COLO829 (cell line): Measurements from ENCODE around the gene PDK3.

Source experiments
- DNase-seq: peaks from one replicate; pipeline ENCODE4 v3.0.0; 2012; ENCODE audit warnings: low spot score

The PDK3 gene

DNA sequence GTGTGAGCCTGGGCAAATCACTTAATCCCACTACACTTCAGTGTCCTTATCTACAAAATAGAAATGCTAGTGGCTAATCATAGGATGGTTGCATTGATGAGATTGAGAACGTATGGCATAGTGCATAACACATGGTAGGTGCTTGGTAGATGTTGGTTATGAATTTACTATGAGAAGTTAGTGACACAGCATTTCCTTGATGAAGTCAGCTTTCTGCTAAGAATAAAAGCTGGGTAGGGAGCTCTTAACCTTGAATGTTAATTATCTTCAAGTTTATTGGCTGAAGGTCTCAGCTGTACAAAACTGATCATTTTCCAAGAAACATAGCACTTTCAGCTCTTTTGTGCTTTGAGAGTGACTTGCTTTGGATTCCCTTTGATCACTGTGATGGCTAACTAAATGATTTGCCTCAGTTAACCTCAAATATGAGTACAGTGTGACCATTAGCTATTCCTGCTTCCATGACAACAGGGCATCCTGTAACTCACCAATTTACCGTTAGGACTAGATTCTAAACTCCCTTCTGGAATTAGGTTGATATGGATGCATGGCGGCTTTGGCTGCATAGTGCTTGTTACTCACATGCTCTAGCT, 17.8 kb downstream of the PDK3 start:
- DNase-seq, result no peak

DNA sequence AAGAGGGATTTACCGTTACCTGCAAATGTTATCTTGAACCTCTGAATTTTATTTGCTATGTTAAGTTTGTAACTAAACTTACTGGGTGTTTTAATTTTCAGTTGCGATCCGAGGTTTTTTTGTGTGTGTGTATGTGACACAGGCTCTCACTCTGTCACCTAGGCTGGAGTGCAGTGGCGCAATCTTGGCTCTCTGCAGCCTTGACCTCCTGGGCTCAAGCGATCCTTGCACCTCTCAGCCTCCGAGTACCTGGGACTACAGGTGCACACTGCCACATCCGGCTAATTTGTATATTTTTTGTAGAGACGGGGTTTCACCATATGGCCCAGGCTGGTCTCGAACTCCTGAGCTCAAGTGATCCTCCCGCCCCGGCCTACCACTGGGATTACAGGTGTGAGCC, 18.5 kb downstream of the PDK3 start:
- no peak for DNase-seq

DNA sequence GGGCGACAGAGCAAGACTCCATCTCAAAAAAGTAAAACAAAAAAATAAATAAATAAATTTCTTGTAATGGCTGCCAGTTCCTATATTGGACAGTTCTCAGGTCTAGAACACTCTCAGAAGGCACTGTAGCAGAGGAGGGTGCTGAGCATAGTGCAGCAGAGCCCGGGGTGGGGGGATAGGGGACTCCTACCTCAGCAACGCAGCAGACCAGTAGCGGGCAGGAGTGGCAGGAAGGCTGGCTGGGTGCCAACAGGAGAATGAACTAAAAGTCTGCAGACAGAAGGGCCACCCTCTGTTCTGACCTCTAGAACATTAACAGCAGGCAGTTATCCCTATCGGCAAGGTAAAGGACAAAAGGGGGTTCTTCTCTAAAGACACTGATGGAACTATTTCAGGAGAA, 20.2 kb downstream of the PDK3 start:
- DNase-seq, result no peak

DNA sequence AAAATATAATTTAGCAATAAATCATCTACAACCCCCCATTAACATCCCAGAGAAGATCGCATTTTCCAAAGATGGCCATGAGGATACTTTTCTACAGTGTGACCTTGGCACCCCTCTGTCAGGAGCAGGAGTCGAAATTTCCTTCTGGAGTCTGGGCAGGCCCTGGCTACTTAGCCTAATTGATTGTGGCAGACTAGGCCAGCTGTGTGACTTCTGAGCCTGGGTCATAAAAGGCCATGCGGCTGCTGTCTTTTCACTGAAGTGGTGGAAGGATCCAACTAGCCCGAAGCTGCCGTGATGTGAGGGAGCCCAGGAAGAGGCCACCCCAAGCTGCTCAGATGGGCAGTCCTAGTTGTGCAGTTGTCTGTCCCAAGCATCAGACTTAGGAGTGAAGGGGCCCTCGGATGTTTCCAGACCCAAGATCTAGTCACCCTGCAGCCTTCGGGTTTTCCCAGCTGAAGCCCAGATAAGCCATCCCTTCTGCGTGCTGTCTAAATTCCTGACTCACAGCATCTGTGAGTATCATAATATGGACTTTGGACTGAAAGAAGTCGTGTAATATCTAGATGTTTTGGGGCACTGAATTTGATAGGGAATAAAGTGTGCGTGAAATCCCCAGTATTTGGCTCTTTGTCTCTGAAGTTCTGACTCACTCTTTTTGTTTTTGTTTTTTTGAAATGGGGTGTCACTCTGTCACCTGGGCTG, 21.0 kb downstream of the PDK3 start:
- DNase-seq, result no peak

DNA sequence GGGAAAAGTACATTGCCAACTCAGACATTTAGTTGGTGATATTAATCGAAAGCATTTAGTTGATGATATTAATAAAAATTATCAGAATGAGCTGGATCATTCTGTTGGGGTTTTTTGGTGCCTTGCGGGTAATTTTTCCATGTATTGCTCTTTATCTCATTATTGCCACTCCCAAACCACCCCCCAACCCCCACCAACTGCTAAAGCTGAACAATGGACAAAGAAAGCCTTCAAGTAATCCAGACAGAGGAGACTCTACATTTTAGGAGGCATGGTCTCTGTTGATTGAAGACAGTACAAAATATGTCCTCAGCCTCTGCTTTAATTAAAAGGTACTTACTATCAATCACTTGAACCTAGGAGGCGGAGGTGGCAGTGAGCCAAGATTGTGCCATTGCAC, 22.5 kb downstream of the PDK3 start:
- DNase-seq, result peak; percentile 82

DNA sequence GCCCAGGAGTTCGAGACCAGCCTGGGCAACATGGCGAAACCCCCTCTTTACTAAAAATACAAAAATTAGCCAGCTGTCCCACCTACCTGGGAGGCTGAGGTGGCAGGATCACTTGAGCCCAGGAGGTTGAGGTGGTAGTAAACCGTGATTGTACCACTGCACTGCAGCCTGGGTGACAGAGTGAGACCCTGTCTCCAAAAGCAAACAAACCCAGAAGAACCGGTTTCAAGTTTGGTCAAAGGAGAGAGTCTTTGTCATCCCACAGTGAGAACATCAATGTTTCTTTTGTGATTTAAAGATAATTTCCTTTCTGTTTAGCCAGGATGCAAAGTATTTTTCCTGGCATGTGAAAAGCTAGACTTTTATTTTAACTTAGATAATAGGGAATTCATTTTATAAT, 26.7 kb downstream of the PDK3 start:
- no peak for DNase-seq

DNA sequence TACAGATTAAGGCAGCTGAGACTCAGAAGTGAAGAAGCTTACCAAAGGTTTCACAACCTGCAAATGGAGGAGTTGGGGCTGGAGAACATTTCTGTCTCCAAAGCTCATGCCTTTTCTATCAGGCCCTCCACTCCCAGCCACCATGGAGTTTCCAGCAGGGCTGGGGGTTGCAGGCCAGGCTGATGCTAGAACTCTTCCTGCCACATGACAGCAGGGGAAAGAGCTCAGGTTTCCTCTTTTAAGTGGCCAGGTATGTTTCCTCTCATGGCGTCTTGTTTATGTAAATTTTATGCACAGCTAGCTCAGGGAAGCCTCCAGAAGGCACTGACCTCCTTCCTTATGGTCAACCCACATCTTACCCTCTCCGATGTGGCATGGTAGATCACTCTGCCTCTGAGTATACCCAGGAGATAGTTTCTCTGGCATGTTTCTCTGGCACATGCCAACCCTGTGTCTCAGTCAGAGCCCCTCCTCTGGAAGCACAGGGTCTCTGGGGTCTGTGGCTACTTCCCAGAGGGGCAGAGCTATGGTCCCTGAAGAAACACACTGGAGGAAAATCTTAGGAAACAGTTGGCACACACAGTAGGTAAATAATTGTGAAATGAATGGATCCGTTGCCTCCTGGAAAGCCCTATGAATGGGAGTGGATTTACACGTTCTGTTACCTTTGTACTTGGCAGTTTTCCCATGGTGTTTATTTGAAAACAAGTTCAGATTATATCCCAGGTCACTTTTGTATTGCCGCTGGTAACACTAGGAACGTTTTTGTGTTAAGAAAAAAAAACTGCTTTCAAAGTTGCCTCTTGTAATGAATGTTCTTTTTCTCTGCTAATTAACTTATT, 28.9 kb downstream of the PDK3 start:
- no peak for DNase-seq

DNA sequence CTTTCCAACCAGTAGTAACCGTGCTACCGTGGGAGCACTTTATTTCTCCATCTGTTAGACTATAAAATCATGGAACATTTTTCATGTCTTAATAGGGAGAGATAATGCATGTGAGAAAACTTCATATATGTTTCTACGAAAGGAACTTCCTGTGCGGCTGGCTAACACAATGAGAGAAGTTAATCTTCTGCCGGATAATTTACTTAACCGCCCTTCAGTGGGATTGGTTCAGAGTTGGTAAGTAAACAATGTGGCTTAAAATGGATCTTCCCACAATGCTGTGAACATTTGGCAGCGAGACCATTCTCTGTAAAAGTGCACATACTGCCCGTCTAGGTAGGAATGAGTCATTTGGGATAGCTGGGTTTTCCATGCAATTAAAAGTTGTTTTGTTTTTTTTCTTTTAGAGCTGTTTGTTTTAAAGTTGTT, 29.6 kb downstream of the PDK3 start:
- DNase-seq, result peak; percentile 67

DNA sequence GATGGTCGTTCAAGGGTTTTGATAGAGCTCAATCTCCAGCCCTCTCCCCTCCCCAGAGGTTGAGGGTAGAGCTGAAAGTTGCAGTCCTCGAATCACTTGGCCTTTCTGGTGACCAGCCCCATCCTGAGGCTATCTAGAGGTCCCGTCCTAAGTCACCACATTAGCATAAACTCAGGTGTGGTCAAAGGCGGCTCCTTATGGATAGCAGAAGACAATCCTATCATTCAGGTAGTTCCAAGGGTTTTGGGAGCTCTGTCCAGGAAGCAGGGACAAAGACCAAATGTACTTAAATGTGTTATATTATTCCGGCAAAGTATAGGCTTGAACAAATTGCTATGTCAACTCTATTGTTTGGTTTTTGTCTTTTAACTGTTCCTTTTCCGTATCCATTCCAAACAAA, 30.6 kb downstream of the PDK3 start:
- no peak for DNase-seq

DNA sequence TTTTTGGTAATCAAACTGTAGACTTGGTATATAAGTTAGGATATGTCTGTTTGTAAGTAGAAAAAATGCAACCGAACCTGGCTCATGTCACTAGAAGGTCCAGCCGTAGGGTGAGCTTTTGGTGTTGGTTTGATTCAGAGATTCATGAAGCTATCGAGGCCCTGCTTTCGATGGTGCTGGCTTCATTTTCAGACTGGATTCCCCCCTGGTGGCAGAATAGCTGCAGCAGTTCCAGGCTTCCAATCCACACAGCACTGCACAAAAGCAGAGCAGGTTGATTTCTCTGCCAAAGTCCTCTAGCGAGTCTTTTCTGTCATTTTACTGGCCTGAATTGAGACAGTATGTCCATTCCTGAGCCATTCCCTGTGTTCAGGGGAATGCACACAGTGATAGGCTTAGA, 33.1 kb downstream of the PDK3 start:
- DNase-seq, result no peak

DNA sequence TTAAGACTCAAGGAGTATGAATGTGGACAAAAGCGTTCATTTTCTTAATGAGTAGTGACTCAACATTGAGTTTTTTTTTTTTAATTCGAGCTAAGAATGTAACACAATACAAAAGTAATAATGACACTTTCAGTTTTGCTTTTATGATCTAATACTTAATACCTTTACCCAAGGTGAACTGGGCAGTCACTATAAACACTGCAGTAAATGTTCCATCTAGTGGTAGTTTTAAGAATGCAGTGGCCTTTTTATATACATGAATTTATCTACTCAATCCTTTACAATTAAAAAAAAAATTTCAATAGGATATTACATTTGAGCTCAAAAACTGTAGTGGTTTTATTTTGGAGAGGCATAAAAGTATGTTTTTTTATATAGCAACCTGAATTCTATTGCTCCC, 33.9 kb downstream of the PDK3 start:
- DNase-seq, result no peak

DNA sequence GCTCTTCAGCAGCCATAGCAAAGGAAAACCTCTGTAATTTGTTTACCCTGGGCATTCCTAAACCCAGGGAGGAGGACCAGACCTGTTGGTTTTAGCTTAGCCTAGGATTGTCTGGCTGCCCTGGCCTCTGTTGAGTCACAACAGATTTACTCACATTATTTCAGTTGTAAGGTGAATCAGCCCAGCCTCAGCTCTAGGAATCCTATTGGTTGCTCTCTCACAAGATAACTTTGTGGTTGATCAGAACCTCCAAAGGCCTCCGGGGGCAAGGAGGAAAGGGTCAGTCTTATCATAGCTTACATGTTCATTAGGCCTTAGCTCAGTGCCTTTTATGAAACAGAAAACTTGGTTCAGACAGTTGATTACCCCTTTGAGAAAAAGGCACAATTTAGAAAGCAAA, 41.0 kb downstream of the PDK3 start:
- DNase-seq, result no peak

DNA sequence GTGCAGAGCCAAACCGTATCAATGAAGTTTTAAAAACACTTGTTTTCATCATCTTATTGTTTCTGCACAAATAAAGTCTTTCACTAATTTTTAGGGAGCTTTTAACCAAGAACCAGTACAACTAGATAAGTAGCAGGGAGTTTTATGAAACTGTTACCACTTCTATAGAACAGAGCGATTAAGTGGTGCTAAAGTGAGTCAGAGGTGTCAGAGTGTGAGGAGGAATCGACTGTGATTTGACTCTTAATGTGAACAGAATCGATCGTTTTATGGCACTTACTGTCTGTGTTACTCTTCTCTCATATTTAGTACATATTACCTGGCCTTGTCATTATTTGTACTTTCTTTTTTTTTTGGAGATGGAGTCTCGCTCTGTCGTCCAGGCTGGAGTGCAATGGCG, 43.3 kb downstream of the PDK3 start:
- no peak for DNase-seq

DNA sequence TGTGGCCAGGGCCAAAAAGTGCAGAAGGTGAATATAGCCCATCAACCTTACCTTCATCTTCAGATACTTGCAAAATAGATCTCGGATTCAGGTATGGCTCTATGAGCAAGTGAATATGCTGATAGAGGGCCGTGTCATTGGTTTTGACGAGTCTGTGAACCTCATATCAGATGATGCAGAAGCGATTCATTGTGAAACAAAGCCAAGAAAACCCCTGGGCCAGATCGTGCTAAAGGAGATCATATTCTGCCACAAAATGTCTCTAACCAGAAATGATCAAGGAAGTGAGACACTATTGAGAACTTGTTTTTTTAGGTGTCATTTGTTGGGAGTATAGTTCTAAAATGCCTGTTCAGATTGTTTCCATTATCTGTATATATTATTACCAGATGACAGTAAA, 48.3 kb downstream of the PDK3 start:
- DNase-seq, result no peak

DNA sequence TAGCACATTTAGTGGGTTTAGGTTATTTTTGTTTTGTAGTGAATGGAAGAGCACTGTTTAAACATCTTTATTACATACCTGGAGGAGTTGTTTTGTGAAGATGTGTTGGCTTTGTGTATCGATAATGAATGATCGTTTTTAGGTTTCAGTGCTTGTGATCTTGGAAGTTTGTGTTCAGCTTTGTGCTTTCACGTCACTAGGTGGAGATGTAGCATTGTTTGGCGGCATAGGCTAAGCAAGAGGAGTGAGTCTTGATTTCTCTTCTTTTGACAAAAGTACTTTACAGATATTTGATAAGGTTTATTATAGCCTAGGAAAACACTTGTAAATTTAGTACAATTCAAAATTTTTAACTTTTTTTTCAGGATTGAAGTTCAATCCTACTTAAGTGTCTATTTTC, 50.4 kb downstream of the PDK3 start:
- DNase-seq, result no peak

DNA sequence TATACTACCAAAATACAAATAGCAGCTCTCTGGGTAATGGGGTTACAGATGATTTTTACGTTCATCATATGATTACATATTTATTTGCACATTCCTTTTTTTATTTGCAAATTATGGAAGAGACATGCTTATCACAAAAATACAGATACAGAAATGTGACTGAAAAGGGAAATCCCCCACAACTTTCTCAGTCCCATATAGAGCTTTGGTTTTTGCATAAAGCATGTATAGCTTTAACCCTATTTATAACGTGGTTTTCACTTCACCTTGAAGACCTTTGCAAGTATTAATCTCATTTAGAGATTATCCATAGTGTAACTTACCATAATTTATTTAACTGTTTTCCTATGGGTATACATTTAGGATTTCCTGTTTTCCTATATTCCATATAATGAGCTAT, 55.4 kb downstream of the PDK3 start:
- DNase-seq, result no peak

DNA sequence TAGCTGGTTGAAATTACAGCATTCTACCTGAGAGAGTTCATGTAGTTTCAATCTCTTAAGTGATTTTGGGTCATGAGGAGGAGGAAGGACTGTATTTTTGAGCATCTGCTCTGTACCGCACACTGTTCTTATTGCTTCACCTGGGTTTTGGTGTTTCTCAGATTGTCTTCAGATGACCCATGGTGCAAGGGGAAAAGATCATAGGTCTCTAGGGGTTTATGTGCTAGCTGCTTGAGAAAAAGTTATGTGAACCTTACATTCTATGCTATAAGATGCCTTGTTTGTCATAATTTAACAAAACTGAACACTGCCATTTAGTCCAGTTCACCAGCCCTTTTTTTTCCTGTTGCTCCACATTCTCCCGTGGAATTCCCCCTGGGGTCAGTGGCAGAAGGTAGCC, 60.4 kb downstream of the PDK3 start:
- DNase-seq, result no peak

DNA sequence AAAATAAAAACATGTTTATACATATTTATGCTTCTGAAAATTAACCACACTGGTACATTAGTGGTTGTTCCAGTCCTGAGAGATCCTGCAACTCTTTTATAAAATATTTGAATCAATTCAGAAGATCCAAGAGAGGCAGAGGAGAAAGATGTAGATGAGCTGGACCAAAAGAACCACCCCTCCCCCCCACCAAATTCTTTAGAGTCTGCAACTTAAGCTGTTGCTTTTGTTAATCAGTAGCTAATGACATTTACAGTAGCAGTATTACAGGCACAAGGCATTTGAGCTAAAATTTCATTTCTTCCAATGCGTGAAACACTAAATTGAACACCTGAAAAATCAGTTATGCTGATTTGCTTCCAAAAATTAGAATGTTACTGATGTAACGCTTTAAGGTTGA, 61.5 kb downstream of the PDK3 start:
- DNase-seq, result no peak

DNA sequence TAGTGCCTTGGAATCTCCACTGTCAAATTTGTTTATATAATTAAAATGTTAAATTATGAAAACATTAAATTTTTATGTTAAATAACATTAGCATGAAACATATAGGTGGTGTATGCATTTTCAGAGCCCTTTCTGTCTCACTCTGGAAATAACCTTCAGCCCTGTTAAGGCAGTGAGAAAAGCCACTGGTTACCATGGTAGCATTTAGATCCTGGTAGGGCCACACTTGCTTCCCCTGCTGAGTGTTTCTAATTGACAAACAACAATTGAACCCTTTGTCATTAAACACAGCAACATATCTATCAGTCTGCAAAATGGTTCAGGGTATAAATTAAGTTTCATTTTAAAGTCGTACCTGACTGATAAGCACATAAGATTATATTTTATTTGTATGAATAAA, 63.5 kb downstream of the PDK3 start:
- DNase-seq, result peak; percentile 10

DNA sequence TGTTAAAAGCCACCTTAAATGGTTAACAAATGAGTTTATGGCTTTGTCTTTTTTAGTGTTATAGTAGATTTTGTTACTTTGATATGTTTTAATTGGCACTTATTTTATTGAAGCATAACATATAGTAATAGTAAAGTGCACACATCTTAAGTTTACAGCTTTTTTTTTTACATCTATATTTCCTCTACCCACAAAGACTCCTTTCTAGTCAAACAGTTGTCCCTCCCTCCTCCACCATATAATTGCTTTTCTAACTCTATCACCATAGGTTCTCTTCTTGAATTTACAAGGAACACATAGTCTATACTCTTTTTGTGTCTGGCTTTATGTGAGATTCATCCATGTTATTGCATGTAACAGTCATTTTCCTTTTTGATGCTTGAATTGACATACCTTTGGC, 71.5 kb downstream of the PDK3 start:
- no peak for DNase-seq

DNA sequence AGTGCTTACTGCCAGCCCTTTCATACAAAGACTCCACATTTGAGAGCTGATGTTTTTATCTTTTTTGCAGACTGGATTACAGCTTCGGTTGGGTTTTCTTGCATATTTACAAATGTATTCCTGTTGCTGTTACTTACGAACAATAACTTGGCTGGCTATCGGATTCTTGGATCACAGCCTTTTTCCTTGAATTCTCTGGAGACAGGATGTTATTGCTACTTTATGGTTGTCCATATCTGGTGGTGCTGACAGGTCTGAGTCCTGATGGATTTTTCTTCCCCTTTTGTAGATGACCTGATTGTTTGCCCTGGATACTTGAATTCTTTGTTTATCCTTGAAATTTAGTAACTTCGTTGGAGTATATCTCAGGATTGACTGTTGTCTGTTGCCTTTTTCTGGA, 77.7 kb downstream of the PDK3 start:
- DNase-seq, result no peak

DNA sequence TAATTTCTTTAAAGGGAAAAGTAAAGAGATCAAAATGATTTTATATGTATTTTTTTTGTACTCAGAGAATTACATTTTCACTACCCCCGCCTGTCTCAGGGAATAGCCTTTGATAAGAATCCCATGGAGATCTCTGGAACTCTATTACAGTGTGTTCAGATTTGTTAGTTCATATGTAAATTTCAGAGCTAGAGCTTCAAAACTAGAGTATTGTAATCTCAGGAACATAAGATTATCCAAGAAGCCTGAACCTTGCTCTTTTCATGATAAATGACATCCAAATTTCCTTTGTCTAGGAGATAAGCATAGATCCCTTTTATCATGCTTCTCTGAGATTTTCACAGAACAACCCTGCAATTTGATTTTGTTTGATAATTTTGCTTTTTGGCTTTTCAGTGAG, 82.9 kb downstream of the PDK3 start:
- DNase-seq, result no peak

DNA sequence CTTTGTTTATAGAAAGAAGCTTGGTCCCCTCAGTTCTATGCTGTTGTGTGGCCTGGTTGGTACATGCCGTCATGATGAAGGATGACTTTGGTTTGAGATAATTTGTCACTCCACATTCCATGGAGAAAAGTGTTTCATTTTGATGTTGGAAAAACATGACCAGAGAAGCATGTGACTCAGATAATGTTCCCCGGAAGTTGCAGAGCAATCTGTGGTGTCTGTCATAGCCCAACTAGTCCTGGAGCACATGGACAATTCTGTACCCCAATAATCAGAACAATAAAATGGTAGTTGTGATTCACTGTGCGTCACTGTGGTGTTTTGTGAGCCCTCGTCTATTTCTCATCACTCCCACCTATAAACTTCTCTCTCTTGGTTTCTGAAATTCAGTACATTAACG, 85.1 kb downstream of the PDK3 start:
- DNase-seq, result no peak
